ENCODE measurements around the gene LRBA.

GRCh38 chr4:150765216-150765615 is 249.9 kb downstream of the LRBA start:
- TF ChIP-seq CTCF (IDR thresholded peaks at IDR 0.05) (no peak), POLR2AphosphoS5 (IDR thresholded peaks at IDR 0.05) (no peak)

All from breast epithelium (tissue), 3 donors.